ENCODE results near the gene ALX1. TPM values are rescaled to one million over a fixed set of nuclear protein-coding genes. Genes with fewer than 3 reads are reported as not detected.

The ALX1 gene
- total RNA-seq, 1 experiment from 2014 or later, result 10.0 TPM

GRCh38 chr12:85325442-85325841, 45.4 kb downstream of the ALX1 start:
- Histone ChIP-seq H3K36me3 (ENCODE audit: insufficient read depth, low read length, poor library complexity, severe bottlenecking) (no peaks in the 10 kb centered on the region), H3K4me3 (ENCODE audit: low read depth, low read length, poor library complexity, severe bottlenecking) (no peak overlapping the region), H3K4me1 (ENCODE audit: insufficient read depth, low read length, poor library complexity, severe bottlenecking) (peaks cover 21% of the 10 kb centered on the region), H3K27ac (ENCODE audit: low read depth, low read length, poor library complexity, severe bottlenecking) (no peak overlapping the region), H3K27me3 (replicated peaks; ENCODE audit: insufficient read depth, low read depth, low read length, poor library complexity) (no peaks in the 10 kb centered on the region), H3K9me3 (ENCODE audit: low read depth, low read length, poor library complexity, severe bottlenecking) (no peaks in the 10 kb centered on the region)
- intact Hi-C loops (cut with micrococcal nuclease; ENCODE audit: unreplicated experiment), result no loop called here
- POLR2A ChIA-PET (ENCODE audit: low non-redundant PET), result no interaction called here
- peak; percentile 65 for DNase-seq (ENCODE audit: low spot score)
- CTCF ChIA-PET, result no interaction called here
- BruUV-seq (replicated peaks), result no TSS peak
- TF ChIP-seq CTCF (conservative IDR thresholded peaks at IDR 0.05; ENCODE audit: low read depth, low read length) (no peak), EZH2 (IDR thresholded peaks at IDR 0.05; ENCODE audit: borderline replicate concordance, low read depth, low read length, poor library complexity, severe bottlenecking) (no peak)

GRCh38 chr12:85329913-85330312, 49.9 kb downstream of the ALX1 start:
- TF ChIP-seq EZH2 (IDR thresholded peaks at IDR 0.05; ENCODE audit: borderline replicate concordance, low read depth, low read length, poor library complexity, severe bottlenecking), result no peak
- TF ChIP-seq CTCF (conservative IDR thresholded peaks at IDR 0.05; ENCODE audit: low read depth, low read length), result no peak
- Histone ChIP-seq H3K4me1 (ENCODE audit: insufficient read depth, low read length, poor library complexity, severe bottlenecking) (peaks cover 10% of the 10 kb centered on the region), H3K36me3 (ENCODE audit: insufficient read depth, low read length, poor library complexity, severe bottlenecking) (no peaks in the 10 kb centered on the region), H3K9me3 (ENCODE audit: low read depth, low read length, poor library complexity, severe bottlenecking) (no peaks in the 10 kb centered on the region), H3K27me3 (replicated peaks; ENCODE audit: insufficient read depth, low read depth, low read length, poor library complexity) (no peaks in the 10 kb centered on the region), H3K4me3 (ENCODE audit: low read depth, low read length, poor library complexity, severe bottlenecking) (no peak overlapping the region), H3K27ac (ENCODE audit: low read depth, low read length, poor library complexity, severe bottlenecking) (no peak overlapping the region)
- no TSS peak for BruUV-seq (replicated peaks)
- DNase-seq (ENCODE audit: low spot score), result no peak
- ChIA-PET CTCF (no interaction called here), POLR2A (ENCODE audit: low non-redundant PET) (no interaction called here)
- intact Hi-C loops (cut with micrococcal nuclease; ENCODE audit: unreplicated experiment), result no loop called here

- ChIA-PET POLR2A (ENCODE audit: low non-redundant PET) (no interaction called here), CTCF (no interaction called here)
- no peaks in the 10 kb centered on the region for H3K27me3 ChIP-seq (replicated peaks; ENCODE audit: insufficient read depth, low read depth, low read length, poor library complexity)
- BruUV-seq (replicated peaks), result no TSS peak
- TF ChIP-seq CTCF (conservative IDR thresholded peaks at IDR 0.05; ENCODE audit: low read depth, low read length) (no peak), EZH2 (IDR thresholded peaks at IDR 0.05; ENCODE audit: borderline replicate concordance, low read depth, low read length, poor library complexity, severe bottlenecking) (no peak)
- H3K27ac ChIP-seq (ENCODE audit: low read depth, low read length, poor library complexity, severe bottlenecking), result no peak overlapping the region
- no peak overlapping the region for H3K4me3 ChIP-seq (ENCODE audit: low read depth, low read length, poor library complexity, severe bottlenecking)
- no peaks in the 10 kb centered on the region for H3K36me3 ChIP-seq (ENCODE audit: insufficient read depth, low read length, poor library complexity, severe bottlenecking)
- DNase-seq (ENCODE audit: low spot score), result peak; percentile 18
- intact Hi-C loops (cut with micrococcal nuclease; ENCODE audit: unreplicated experiment), result no loop called here
- no peaks in the 10 kb centered on the region for H3K9me3 ChIP-seq (ENCODE audit: low read depth, low read length, poor library complexity, severe bottlenecking)
- peaks cover 47% of the 10 kb centered on the region for H3K4me1 ChIP-seq (ENCODE audit: insufficient read depth, low read length, poor library complexity, severe bottlenecking)
Observed at GRCh38 chr12:85348779-85349178, 68.8 kb downstream of the ALX1 start.

All from A673 (cell line).